GM23338 (cell line): ENCODE results near the gene MTIF2. TPM values are rescaled to one million over a fixed set of nuclear protein-coding genes. Genes with fewer than 3 reads are reported as not detected.
"Not testable (repeated sequence)": the region's sequence is repeated elsewhere in the genome, so short reads cannot be mapped to it uniquely, and the experiment has no call there.

Source experiments
- ATAC-seq: fragments of 200-7000 bp; cut with Tn5 transposase; 3 replicates; pipeline ENCODE4 v1.9.1; 2020
- DNase-seq: peaks from one replicate; pipeline ENCODE4 v3.0.0-alpha.2; 2015; ENCODE audit warnings: low spot score
- H2AFZ ChIP-seq: fragments of 200-600 bp; sonication (generic); 2 replicates; pipeline ENCODE4 v1.8.0; 2016; ENCODE audit warnings: antibody characterized with exemption, mild to moderate bottlenecking, moderate library complexity
- H3F3A ChIP-seq: fragments of 200-600 bp; sonication (generic); replicated peaks from 2 replicates; pipeline ENCODE4 v1.8.0; 2017; ENCODE audit warnings: antibody characterized with exemption, mixed run types, low read depth
- H3K27ac ChIP-seq: fragments of 200-600 bp; sonication (generic); 2 replicates; pipeline ENCODE4 v1.6.1; 2016; ENCODE audit warnings: low read depth
- H3K27me3 ChIP-seq: fragments of 200-600 bp; sonication (generic); 2 replicates; pipeline ENCODE4 v1.8.0; 2016; ENCODE audit warnings: mild to moderate bottlenecking, mixed run types, moderate library complexity; ENCODE audit not compliant: insufficient read depth
- H3K36me3 ChIP-seq: fragments of 200-600 bp; sonication (generic); 2 replicates; pipeline ENCODE4 v1.8.0; 2016; ENCODE audit warnings: mild to moderate bottlenecking; ENCODE audit not compliant: insufficient read depth
- H3K4me1 ChIP-seq: fragments of 200-600 bp; sonication (generic); 2 replicates; pipeline ENCODE4 v1.8.0; 2016; ENCODE audit warnings: mild to moderate bottlenecking, moderate library complexity; ENCODE audit not compliant: insufficient read depth
- H3K4me2 ChIP-seq: fragments of 200-600 bp; sonication (generic); 2 replicates; pipeline ENCODE4 v1.7.1; 2017; ENCODE audit warnings: mixed run types
- H3K4me3 ChIP-seq: fragments of 200-600 bp; sonication (generic); 2 replicates; pipeline ENCODE4 v1.6.1; 2016; ENCODE audit warnings: mixed run types
- H3K79me2 ChIP-seq: fragments of 200-600 bp; sonication (generic); replicated peaks from 2 replicates; pipeline ENCODE4 v1.8.0; 2017; ENCODE audit warnings: mild to moderate bottlenecking; ENCODE audit not compliant: insufficient read depth
- H3K9me2 ChIP-seq: fragments of 200-600 bp; sonication (generic); 2 replicates; pipeline ENCODE4 v1.8.0; 2017; ENCODE audit not compliant: insufficient read depth
- H4K20me1 ChIP-seq: fragments of 200-600 bp; sonication (generic); replicated peaks from 2 replicates; pipeline ENCODE4 v1.8.0; 2017; ENCODE audit warnings: mild to moderate bottlenecking; ENCODE audit not compliant: insufficient read depth
- H3K27ac Mint-ChIP-seq: 2 replicates; pipeline ENCODE4 v1.8.0; 2020; ENCODE audit warnings: inconsistent platforms, mild to moderate bottlenecking, moderate library complexity, mixed read lengths
- H3K27me3 Mint-ChIP-seq: 3 replicates; pipeline ENCODE4 v1.8.0; 2022; ENCODE audit warnings: low read depth, mild to moderate bottlenecking, moderate library complexity, mixed read lengths, inconsistent platforms; ENCODE audit not compliant: insufficient read depth, poor library complexity
- H3K36me3 Mint-ChIP-seq: 3 replicates; pipeline ENCODE4 v1.8.0; 2021; ENCODE audit warnings: low read depth, mild to moderate bottlenecking, inconsistent platforms, moderate library complexity, mixed read lengths
- H3K4me1 Mint-ChIP-seq: 3 replicates; pipeline ENCODE4 v1.8.0; 2020; ENCODE audit warnings: mild to moderate bottlenecking, inconsistent platforms, mixed read lengths
- H3K4me3 Mint-ChIP-seq: 3 replicates; pipeline ENCODE4 v1.8.0; 2021; ENCODE audit warnings: moderate library complexity, mild to moderate bottlenecking, inconsistent platforms, mixed read lengths
- H3K9me3 Mint-ChIP-seq: 3 replicates; pipeline ENCODE4 v1.8.0; 2020; ENCODE audit warnings: moderate library complexity, mild to moderate bottlenecking, inconsistent platforms, mixed read lengths
- CREB1 ChIP-seq: fragments of 250-450 bp; sonication (Bioruptor Pico); IDR thresholded peaks from 2 replicates; pipeline ENCODE4 v1.5.0; 2020; ENCODE audit warnings: low read depth, mild to moderate bottlenecking, moderate library complexity
- CTCF ChIP-seq, 2 experiments: fragments of 200-600 bp in 1 of 2; sonication (generic) in 1 of 2; conservative IDR thresholded peaks; 2 replicates each; pipeline versions ENCODE4 v1.5.1 to v1.6.1; 2016 to 2017; ENCODE audit warnings: antibody characterized with exemption in 2 of 2, low read depth in 2 of 2, mild to moderate bottlenecking in 2 of 2, moderate library complexity in 1 of 2
- ETS1 ChIP-seq: IDR thresholded peaks from 2 replicates; pipeline ENCODE4 v1.6.1; 2016; ENCODE audit warnings: antibody characterized with exemption
- EZH2 ChIP-seq: fragments of 200-600 bp; sonication (generic); IDR thresholded peaks from one replicate; pipeline ENCODE4 v1.8.0; 2017; ENCODE audit warnings: antibody characterized with exemption, mild to moderate bottlenecking, low read depth; ENCODE audit not compliant: unreplicated experiment
- EZH2phosphoT487 ChIP-seq: fragments of 200-600 bp; sonication (generic); IDR thresholded peaks from one replicate; pipeline ENCODE4 v1.8.1; 2018; ENCODE audit warnings: antibody characterized with exemption; ENCODE audit not compliant: unreplicated experiment
- JUNB ChIP-seq: IDR thresholded peaks from one replicate; pipeline ENCODE4 v1.6.1; 2016; ENCODE audit warnings: antibody characterized with exemption; ENCODE audit not compliant: unreplicated experiment
- NANOG ChIP-seq: IDR thresholded peaks from 2 replicates; pipeline ENCODE4 v1.6.1; 2016; ENCODE audit warnings: antibody characterized with exemption, borderline replicate concordance
- POLR2AphosphoS5 ChIP-seq: IDR thresholded peaks from 2 replicates; pipeline ENCODE4 v1.6.1; 2016; ENCODE audit warnings: antibody characterized with exemption, low read depth
- ZNF331 ChIP-seq: fragments of 250-450 bp; sonication (Bioruptor Pico); IDR thresholded peaks from 2 replicates; pipeline ENCODE4 v1.5.0; 2020; ENCODE audit warnings: low read depth, mild to moderate bottlenecking, moderate library complexity
- ZNF462 ChIP-seq: fragments of 250-450 bp; sonication (Bioruptor Pico); IDR thresholded peaks from 2 replicates; pipeline ENCODE4 v1.5.0; 2020; ENCODE audit warnings: mild to moderate bottlenecking, moderate library complexity
- polyA plus RNA-seq: library from polyadenylated mRNA; unstranded; fragments of >200 nt; fragmentation: Nextera tagmentation; extraction: Ambion mirVana; gene quantifications from 2 replicates; pipeline ENCODE4 v1.2.1, GENCODE V29; 2016
- total RNA-seq: library from RNA; depleted of rRNA; stranded (reverse); fragments of >200 nt; shearing (Covaris generic); gene quantifications from 2 replicates; pipeline ENCODE4 v1.2.3, GENCODE V29; 2014

MTIF2 gene
- total and polyA plus RNA-seq, 2 experiments from 2014 or later: 32.5 to 38.9 TPM

GRCh38 chr2:55242617-55243016 is 26.4 kb downstream of the MTIF2 start (continued):
- TF ChIP-seq ZNF462: no peak
- TF ChIP-seq CTCF (conservative IDR thresholded peaks at IDR 0.05; ENCODE audit: low read depth in 2 of 2): no peak
- TF ChIP-seq ETS1: no peak
- no peak for TF ChIP-seq POLR2AphosphoS5
- no peak for TF ChIP-seq ZNF331
- TF ChIP-seq JUNB: no peak
- TF ChIP-seq NANOG: no peak
- TF ChIP-seq EZH2: no peak
- TF ChIP-seq EZH2phosphoT487: no peak
- TF ChIP-seq CREB1 (CRISPR knock-in tag): no peak

DNA sequence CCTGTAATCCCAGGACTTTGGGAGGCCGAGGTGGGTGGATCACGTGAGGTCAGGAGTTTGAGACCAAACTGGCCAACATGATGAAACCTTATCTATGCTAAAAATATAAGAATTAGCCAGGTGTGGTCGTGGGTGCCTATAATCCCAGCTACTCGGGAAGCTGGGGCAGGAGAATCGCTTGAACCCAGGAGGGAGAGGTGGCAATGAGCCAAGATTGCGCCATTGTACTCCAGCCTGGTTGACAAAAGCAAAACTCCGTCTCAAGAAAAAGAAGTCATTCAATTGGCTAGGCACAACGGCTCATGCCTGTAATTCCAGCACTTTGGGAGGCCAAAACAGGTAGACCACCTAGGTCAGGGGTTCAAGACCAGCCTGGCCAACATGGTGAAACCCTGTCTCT is 27.4 kb downstream of the MTIF2 start:
- H3K36me3 Mint-ChIP-seq: peaks cover 24% of the 10 kb centered on the region; the same call in 2 of the 3 replicates
- not testable (repeated sequence) for DNase-seq, H3K79me2 ChIP-seq, H3K9me3 Mint-ChIP-seq, H3K4me3 ChIP-seq, H3K27ac Mint-ChIP-seq, H3K4me3 Mint-ChIP-seq, H3K4me1 ChIP-seq, H3K27me3 ChIP-seq, ATAC-seq, H2AFZ ChIP-seq, H3K27ac ChIP-seq, H4K20me1 ChIP-seq, H3K4me2 ChIP-seq, H3K4me1 Mint-ChIP-seq, H3K9me2 ChIP-seq, H3K27me3 Mint-ChIP-seq
- Histone ChIP-seq H3K36me3 (peaks cover 14% of the 10 kb centered on the region; the same call in 1 of the 2 replicates), H3F3A (peaks cover 12% of the 10 kb centered on the region; the same call in 1 of the 2 replicates)
